ENCODE data around the gene EPHA5. TPM values are rescaled to one million over a fixed set of nuclear protein-coding genes. Genes with fewer than 3 reads are reported as not detected.

The EPHA5 gene
- total RNA-seq, 1 experiment from 2014 or later = not detected

DNA sequence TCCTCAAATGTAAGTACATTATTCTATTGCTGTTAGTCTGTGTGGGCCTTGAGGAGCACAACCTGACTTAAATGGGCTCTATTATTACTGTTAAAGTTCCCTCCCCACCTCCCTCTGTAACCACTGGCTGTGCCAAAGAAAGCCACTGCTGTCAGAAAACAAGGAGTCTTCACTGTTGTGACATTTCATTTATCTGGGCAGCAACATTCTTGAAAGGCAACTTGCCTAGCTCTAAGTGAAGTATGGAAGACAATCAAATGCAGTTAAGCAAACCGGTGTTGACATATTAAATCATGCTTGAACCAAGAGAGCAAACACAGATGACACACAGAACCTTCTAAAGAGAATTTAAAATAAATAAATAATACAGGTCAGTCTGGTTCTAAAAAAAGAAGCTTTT is 81.0 kb downstream of the EPHA5 start:
- Histone ChIP-seq H3K79me2 (ENCODE audit: low read depth) (no peaks in the 10 kb centered on the region), H4K20me1 (ENCODE audit: insufficient read depth) (no peaks in the 10 kb centered on the region), H3K9me2 (ENCODE audit: insufficient read depth) (no peaks in the 10 kb centered on the region), H2AFZ (no peak overlapping the region), H3F3A (ENCODE audit: insufficient read depth, low read depth) (no peaks in the 10 kb centered on the region), H3K4me3 (no peak overlapping the region), H3K36me3 (ENCODE audit: low read depth) (no peaks in the 10 kb centered on the region), H3K9me3 (ENCODE audit: insufficient read depth, low read depth) (no peaks in the 10 kb centered on the region), H3K27me3 (ENCODE audit: insufficient read depth, low read depth) (no peaks in the 10 kb centered on the region), H3K27ac (no peak overlapping the region), H3K4me1 (replicated peaks; ENCODE audit: insufficient read depth) (no peaks in the 10 kb centered on the region), H3K4me2 (no peak overlapping the region)
- BruUV-seq (replicated peaks) = no TSS peak
- POLR2A ChIA-PET (ENCODE audit: unreplicated experiment) = no interaction called here
- TF ChIP-seq, protein P1, sequence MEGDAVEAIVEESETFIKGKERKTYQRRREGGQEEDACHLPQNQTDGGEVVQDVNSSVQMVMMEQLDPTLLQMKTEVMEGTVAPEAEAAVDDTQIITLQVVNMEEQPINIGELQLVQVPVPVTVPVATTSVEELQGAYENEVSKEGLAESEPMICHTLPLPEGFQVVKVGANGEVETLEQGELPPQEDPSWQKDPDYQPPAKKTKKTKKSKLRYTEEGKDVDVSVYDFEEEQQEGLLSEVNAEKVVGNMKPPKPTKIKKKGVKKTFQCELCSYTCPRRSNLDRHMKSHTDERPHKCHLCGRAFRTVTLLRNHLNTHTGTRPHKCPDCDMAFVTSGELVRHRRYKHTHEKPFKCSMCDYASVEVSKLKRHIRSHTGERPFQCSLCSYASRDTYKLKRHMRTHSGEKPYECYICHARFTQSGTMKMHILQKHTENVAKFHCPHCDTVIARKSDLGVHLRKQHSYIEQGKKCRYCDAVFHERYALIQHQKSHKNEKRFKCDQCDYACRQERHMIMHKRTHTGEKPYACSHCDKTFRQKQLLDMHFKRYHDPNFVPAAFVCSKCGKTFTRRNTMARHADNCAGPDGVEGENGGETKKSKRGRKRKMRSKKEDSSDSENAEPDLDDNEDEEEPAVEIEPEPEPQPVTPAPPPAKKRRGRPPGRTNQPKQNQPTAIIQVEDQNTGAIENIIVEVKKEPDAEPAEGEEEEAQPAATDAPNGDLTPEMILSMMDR (conservative IDR thresholded peaks at IDR 0.05) = no peak
- no peak for TF ChIP-seq EZH2 (IDR thresholded peaks at IDR 0.05; ENCODE audit: low read depth)
- CTCF ChIA-PET = no interaction called here
- DNase-seq = no peak
- intact Hi-C loops (cut with micrococcal nuclease; ENCODE audit: unreplicated experiment) = no loop called here

DNA sequence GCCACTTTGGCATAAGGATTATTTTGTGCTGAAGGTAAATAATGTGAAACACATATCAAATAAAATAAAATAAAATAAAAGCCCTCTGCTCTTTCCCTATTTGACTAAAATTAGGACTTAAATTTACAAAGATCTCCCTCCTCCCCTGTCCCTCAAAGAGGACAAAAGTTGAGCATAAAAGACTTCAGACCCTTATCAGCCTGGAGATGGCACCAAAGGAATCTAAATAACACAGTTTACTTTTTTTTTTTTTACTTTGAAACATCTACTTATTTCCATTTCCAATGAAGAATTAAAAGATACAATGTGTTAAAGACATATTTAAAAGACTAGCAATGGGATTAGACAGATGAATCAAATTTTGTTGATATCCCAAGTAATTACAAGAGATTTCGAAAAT is 89.7 kb downstream of the EPHA5 start:
- CTCF ChIA-PET = no interaction called here
- no TSS peak for BruUV-seq (replicated peaks)
- no peaks in the 10 kb centered on the region for H3K36me3 ChIP-seq (ENCODE audit: low read depth)

DNA sequence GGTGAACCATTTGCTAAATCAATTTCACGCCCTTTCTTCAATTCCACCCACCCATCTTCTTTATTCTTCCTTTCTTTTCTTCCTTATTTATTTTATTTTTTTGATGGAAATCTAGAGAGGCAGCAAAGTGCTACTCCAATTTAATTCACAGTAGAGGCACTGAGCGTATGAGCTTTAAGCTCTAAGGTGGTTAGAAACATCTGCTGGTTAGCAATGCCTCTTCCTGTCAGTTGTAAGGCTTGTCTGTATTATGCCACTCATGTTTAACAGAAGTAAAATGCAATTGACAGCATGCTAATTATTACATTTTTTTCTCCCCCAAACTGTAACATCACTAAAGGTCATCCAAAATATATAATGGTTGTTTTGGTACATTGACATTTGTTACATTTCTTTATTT is 103.8 kb downstream of the EPHA5 start:
- DNase-seq = no peak
- ChIA-PET CTCF (no interaction called here), POLR2A (ENCODE audit: unreplicated experiment) (no interaction called here)
- no TSS peak for BruUV-seq (replicated peaks)
- no peaks in the 10 kb centered on the region for H3K9me2 ChIP-seq (ENCODE audit: insufficient read depth)
- no peaks in the 10 kb centered on the region for H3K79me2 ChIP-seq (ENCODE audit: low read depth)
- no peak for TF ChIP-seq EZH2 (IDR thresholded peaks at IDR 0.05; ENCODE audit: low read depth)
- TF ChIP-seq, protein P1 (conservative IDR thresholded peaks at IDR 0.05) = no peak
- no peaks in the 10 kb centered on the region for H3K9me3 ChIP-seq (ENCODE audit: insufficient read depth, low read depth)
- no peak overlapping the region for H2AFZ ChIP-seq
- no peaks in the 10 kb centered on the region for H4K20me1 ChIP-seq (ENCODE audit: insufficient read depth)
- no peaks in the 10 kb centered on the region for H3K4me1 ChIP-seq (replicated peaks; ENCODE audit: insufficient read depth)
- H3K4me2 ChIP-seq = no peak overlapping the region
- H3K36me3 ChIP-seq (ENCODE audit: low read depth) = no peaks in the 10 kb centered on the region
- H3F3A ChIP-seq (ENCODE audit: insufficient read depth, low read depth) = no peaks in the 10 kb centered on the region
- H3K4me3 ChIP-seq = no peak overlapping the region
- intact Hi-C loops (cut with micrococcal nuclease; ENCODE audit: unreplicated experiment) = no loop called here
- H3K27me3 ChIP-seq (ENCODE audit: insufficient read depth, low read depth) = no peaks in the 10 kb centered on the region
- no peak overlapping the region for H3K27ac ChIP-seq

More for the DNA sequence above, 89.7 kb downstream of the EPHA5 start:
- Histone ChIP-seq H3K4me3 (no peak overlapping the region), H3K27ac (no peak overlapping the region), H2AFZ (no peak overlapping the region), H3K4me2 (no peak overlapping the region), H3K27me3 (ENCODE audit: insufficient read depth, low read depth) (no peaks in the 10 kb centered on the region), H3K4me1 (replicated peaks; ENCODE audit: insufficient read depth) (no peaks in the 10 kb centered on the region), H4K20me1 (ENCODE audit: insufficient read depth) (no peaks in the 10 kb centered on the region), H3F3A (ENCODE audit: insufficient read depth, low read depth) (no peaks in the 10 kb centered on the region), H3K79me2 (ENCODE audit: low read depth) (no peaks in the 10 kb centered on the region), H3K9me2 (ENCODE audit: insufficient read depth) (no peaks in the 10 kb centered on the region), H3K9me3 (ENCODE audit: insufficient read depth, low read depth) (no peaks in the 10 kb centered on the region)
- DNase-seq = no peak
- TF ChIP-seq EZH2 (IDR thresholded peaks at IDR 0.05; ENCODE audit: low read depth) = no peak
- TF ChIP-seq, protein P1 (conservative IDR thresholded peaks at IDR 0.05) = no peak
- POLR2A ChIA-PET (ENCODE audit: unreplicated experiment) = no interaction called here
- intact Hi-C loops (cut with micrococcal nuclease; ENCODE audit: unreplicated experiment) = no loop called here

Data from PC-9 (cell line).